Body of pancreas (tissue), 4 donors: ENCODE measurements around the gene ZNF425. TPM values are rescaled to one million over a fixed set of nuclear protein-coding genes. Genes with fewer than 3 reads are reported as not detected.

Experiments used
- ATAC-seq: fragments of 150-250 bp; one replicate; pipeline ENCODE4 v1.9.1; 2016
- DNase-seq, 4 donors: peaks; one replicate each; pipeline ENCODE4 v3.0.0-alpha.2; 2019
- H3K27ac ChIP-seq, 4 donors: fragments of 200-600 bp; sonication (generic); 1 replicate in 3 of 4; 2 replicates in 1 of 4; pipeline versions ENCODE4 v1.5.1 to v1.6.1; 2016 to 2019; ENCODE audit warnings: mild to moderate bottlenecking in 1 of 4, mixed read lengths in 1 of 4, moderate library complexity in 1 of 4
- H3K27me3 ChIP-seq, 2 donors: fragments of 200-600 bp; sonication (generic); one replicate each; pipeline ENCODE4 v1.6.0; 2016; ENCODE audit warnings: mild to moderate bottlenecking in 1 of 2
- H3K36me3 ChIP-seq, 2 donors: fragments of 200-600 bp; sonication (generic); replicated peaks in 1 of 2; 2 replicates each; pipeline ENCODE4 v1.5.1; 2016; ENCODE audit warnings: low read depth in 2 of 2; ENCODE audit not compliant: insufficient read depth in 1 of 2
- H3K4me1 ChIP-seq: fragments of 200-600 bp; sonication (generic); one replicate; pipeline ENCODE4 v1.6.0; 2016
- H3K4me3 ChIP-seq, 2 donors: fragments of 200-600 bp; sonication (generic); 1 replicate in 1 of 2; 2 replicates in 1 of 2; pipeline ENCODE4 v1.5.1; 2016 to 2019
- H3K9me3 ChIP-seq, 3 donors: fragments of 200-600 bp; sonication (generic); 1 replicate in 2 of 3; 2 replicates in 1 of 3; pipeline ENCODE4 v1.5.1; 2016
- CTCF ChIP-seq, 7 experiments: fragments of 450-650 bp in 4 of 7; fragments of 200-600 bp in 3 of 7; sonication (generic) in 3 of 7; IDR thresholded peaks; one replicate each; pipeline ENCODE4 v1.5.1; 2016 to 2019; ENCODE audit warnings: antibody characterized with exemption in 7 of 7
- POLR2A ChIP-seq, 3 donors: fragments of 450-650 bp; IDR thresholded peaks; one replicate each; pipeline ENCODE4 v1.6.1; 2016; ENCODE audit warnings: antibody characterized with exemption in 3 of 3, mild to moderate bottlenecking in 2 of 3
- WGBS, 2 donors: methylation state at CpG; one replicate each; pipeline ENCODE4 v1.1.5; 2017; 5-methylcytosine and 5-hydroxymethylcytosine counted together
- intact Hi-C: fragments of 100-400 bp; cut with DNase I; formaldehyde crosslinking; loops from one replicate; pipeline ENCODE4 v1.15.1; 2023
- total RNA-seq, 2 donors: library from RNA; depleted of rRNA; stranded (reverse); fragments of >200 nt; gene quantifications; one replicate each; pipeline ENCODE4 v1.1.0, GENCODE V29; 2016

Gene ZNF425
- total RNA-seq, 2 donors from 2014 or later, result 0.33 to 1.6 TPM

- no peak overlapping the region for H3K4me3 ChIP-seq
- no peaks in the 10 kb centered on the region for H3K4me1 ChIP-seq
- H3K27me3 ChIP-seq, result no peaks in the 10 kb centered on the region
- no peaks in the 10 kb centered on the region for H3K9me3 ChIP-seq
- no peak overlapping the region for H3K27ac ChIP-seq
- intact Hi-C loops, result no loop called here
- DNase-seq (no peak), ATAC-seq (no peak)
- no peaks in the 10 kb centered on the region for H3K36me3 ChIP-seq
- 94 to 97% methylated on average over 6 of the region's 6 CpGs for WGBS, 2 donors
- TF ChIP-seq POLR2A (IDR thresholded peaks at IDR 0.05), result no peak
- no peak for TF ChIP-seq CTCF (IDR thresholded peaks at IDR 0.05)
Measured at GRCh38 chr7:149081914-149082313, 44.2 kb downstream of the ZNF425 start.

- Histone ChIP-seq H3K27ac (no peak overlapping the region), H3K36me3 (peaks cover 0 to 2% of the 10 kb centered on the region in 2 donors), H3K27me3 (no peaks in the 10 kb centered on the region), H3K9me3 (no peaks in the 10 kb centered on the region), H3K4me1 (no peaks in the 10 kb centered on the region), H3K4me3 (no peak overlapping the region)
- intact Hi-C loops, result no loop called here
- DNase-seq (no peak), ATAC-seq (no peak)
- WGBS, 2 donors, result 85 to 88% methylated on average over 9 of the region's 9 CpGs
- TF ChIP-seq CTCF (IDR thresholded peaks at IDR 0.05), result no peak
- no peak for TF ChIP-seq POLR2A (IDR thresholded peaks at IDR 0.05)
Measured at GRCh38 chr7:149077594-149077993, 48.5 kb downstream of the ZNF425 start.

- no peak overlapping the region for H3K27ac ChIP-seq
- H3K9me3 ChIP-seq, result no peaks in the 10 kb centered on the region
- ATAC-seq (no peak), DNase-seq (no peak)
- no peaks in the 10 kb centered on the region for H3K4me1 ChIP-seq
- intact Hi-C loops, result no loop called here
- no peak for TF ChIP-seq CTCF (IDR thresholded peaks at IDR 0.05)
- no peak for TF ChIP-seq POLR2A (IDR thresholded peaks at IDR 0.05)
- peaks cover 0 to 6% of the 10 kb centered on the region in 2 donors for H3K36me3 ChIP-seq
- WGBS, 2 donors, result 96 to 100% methylated on average over 2 of the region's 2 CpGs
- no peak overlapping the region for H3K4me3 ChIP-seq
- no peaks in the 10 kb centered on the region for H3K27me3 ChIP-seq
Measured at GRCh38 chr7:149075286-149075685, 50.8 kb downstream of the ZNF425 start.

GRCh38 chr7:149074116-149074885 lies 51.8 kb downstream of the ZNF425 start:
- intact Hi-C loops, result no loop called here
- TF ChIP-seq CTCF (IDR thresholded peaks at IDR 0.05), result no peak
- TF ChIP-seq POLR2A (IDR thresholded peaks at IDR 0.05), result no peak
- no peak for DNase-seq
- WGBS, 2 donors, result 78 to 91% methylated on average over 3 of the region's 3 CpGs
- Histone ChIP-seq H3K36me3 (peaks cover 0 to 6% of the 10 kb centered on the region in 2 donors), H3K4me1 (no peaks in the 10 kb centered on the region), H3K27me3 (no peaks in the 10 kb centered on the region), H3K9me3 (no peaks in the 10 kb centered on the region), H3K27ac (no peak overlapping the region), H3K4me3 (no peak overlapping the region)
- no peak for ATAC-seq

- Histone ChIP-seq H3K27me3 (no peaks in the 10 kb centered on the region), H3K4me3 (no peak overlapping the region), H3K36me3 (peaks cover 0 to 6% of the 10 kb centered on the region in 2 donors), H3K4me1 (no peaks in the 10 kb centered on the region), H3K27ac (no peak overlapping the region), H3K9me3 (no peaks in the 10 kb centered on the region)
- no peak for DNase-seq
- TF ChIP-seq POLR2A (IDR thresholded peaks at IDR 0.05) (no peak), CTCF (IDR thresholded peaks at IDR 0.05) (no peak)
- intact Hi-C loops, result no loop called here
- 87 to 89% methylated on average over 4 of the region's 4 CpGs for WGBS, 2 donors
- ATAC-seq, result no peak
Measured at GRCh38 chr7:149072438-149072775, 53.7 kb downstream of the ZNF425 start.
